Prostate gland (tissue), 2 donors: ENCODE data around the gene ATP2C2.

ENCODE experiments used
- POLR2A ChIP-seq: fragments of 450-650 bp; IDR thresholded peaks from one replicate; pipeline ENCODE4 v1.6.1; 2016; ENCODE audit warnings: antibody characterized with exemption, mild to moderate bottlenecking
- POLR2AphosphoS5 ChIP-seq: sonication (generic); formaldehyde crosslinking; IDR thresholded peaks from one replicate; pipeline ENCODE4 v1.6.1; 2017; ENCODE audit warnings: antibody characterized with exemption
- TF ChIP-seq, protein P1 (sequence below), 4 experiments: fragments of 200-600 bp in 2 of 4; fragments of 450-650 bp in 2 of 4; sonication (generic) in 2 of 4; IDR thresholded peaks; 1 replicate in 3 of 4; 2 replicates in 1 of 4; pipeline ENCODE4 v1.5.1; 2016 to 2019; ENCODE audit warnings: antibody characterized with exemption in 4 of 4, mild to moderate bottlenecking in 2 of 4, moderate library complexity in 2 of 4

DNA sequence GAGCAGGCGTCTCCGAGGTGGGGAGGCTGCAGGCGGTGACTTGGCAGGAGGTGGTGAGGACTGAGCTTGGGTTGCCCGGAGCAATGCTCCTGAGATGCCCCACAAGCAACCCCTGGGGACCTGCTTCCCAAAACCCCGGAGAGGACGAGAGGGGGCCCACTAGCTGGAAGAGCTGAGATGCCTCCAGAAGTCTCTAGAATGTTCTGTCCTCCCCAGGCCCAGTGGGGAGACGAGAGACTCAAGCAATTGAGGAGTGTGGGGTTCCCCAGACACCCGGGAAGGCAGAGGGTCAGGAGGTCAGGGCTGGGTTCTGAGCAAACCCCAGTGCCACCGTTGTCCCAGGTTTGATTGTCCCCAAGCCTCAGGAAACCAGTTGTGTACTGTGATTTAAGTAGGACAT is 21.2 kb upstream of the ATP2C2 start:
- TF ChIP-seq POLR2AphosphoS5 (no peak), POLR2A (no peak)
- TF ChIP-seq, protein P1, sequence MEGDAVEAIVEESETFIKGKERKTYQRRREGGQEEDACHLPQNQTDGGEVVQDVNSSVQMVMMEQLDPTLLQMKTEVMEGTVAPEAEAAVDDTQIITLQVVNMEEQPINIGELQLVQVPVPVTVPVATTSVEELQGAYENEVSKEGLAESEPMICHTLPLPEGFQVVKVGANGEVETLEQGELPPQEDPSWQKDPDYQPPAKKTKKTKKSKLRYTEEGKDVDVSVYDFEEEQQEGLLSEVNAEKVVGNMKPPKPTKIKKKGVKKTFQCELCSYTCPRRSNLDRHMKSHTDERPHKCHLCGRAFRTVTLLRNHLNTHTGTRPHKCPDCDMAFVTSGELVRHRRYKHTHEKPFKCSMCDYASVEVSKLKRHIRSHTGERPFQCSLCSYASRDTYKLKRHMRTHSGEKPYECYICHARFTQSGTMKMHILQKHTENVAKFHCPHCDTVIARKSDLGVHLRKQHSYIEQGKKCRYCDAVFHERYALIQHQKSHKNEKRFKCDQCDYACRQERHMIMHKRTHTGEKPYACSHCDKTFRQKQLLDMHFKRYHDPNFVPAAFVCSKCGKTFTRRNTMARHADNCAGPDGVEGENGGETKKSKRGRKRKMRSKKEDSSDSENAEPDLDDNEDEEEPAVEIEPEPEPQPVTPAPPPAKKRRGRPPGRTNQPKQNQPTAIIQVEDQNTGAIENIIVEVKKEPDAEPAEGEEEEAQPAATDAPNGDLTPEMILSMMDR (IDR thresholded peaks at IDR 0.05), result no peak
